ENCODE data around the gene USP40. TPM values are rescaled to one million over a fixed set of nuclear protein-coding genes. Genes with fewer than 3 reads are reported as not detected.
A peak's percentile ranks its signal among the peaks of the same experiment; 100 is the strongest.
"Not testable (repeated sequence)": the region's sequence is repeated elsewhere in the genome, so short reads cannot be mapped to it uniquely, and the experiment has no call there.

The USP40 gene
- total RNA-seq, 1 donor from 2014 or later, result 32.9 TPM

DNA sequence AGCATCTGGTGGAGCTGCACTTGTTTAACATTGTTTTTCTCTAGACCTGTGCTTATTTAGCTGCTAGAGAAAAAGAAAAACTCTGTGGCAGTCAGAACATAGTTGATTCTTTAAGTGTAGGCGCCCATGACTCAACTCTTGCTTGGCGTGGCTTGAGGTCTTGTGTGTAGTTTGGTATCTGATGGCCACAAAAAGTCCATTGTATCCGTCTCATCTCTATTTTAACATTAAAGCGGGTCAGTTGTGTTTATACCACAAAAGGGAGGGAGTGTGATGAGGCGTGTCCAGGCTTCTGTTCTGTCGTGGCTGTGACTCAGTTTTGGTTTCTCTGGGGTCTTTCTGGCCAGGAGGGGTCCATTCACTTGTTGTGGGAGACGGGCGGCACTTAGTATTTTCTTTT lies 26.6 kb upstream of the USP40 start:
- H3K9me3 Mint-ChIP-seq, result peaks cover 12% of the 10 kb centered on the region
- H3K4me3 Mint-ChIP-seq, result no peak overlapping the region
- Histone ChIP-seq H3K27ac (no peak overlapping the region), H3K9me3 (ENCODE audit: low read depth) (no peaks in the 10 kb centered on the region), H3K79me2 (ENCODE audit: low read depth) (no peaks in the 10 kb centered on the region), H4K20me1 (ENCODE audit: low read depth) (no peaks in the 10 kb centered on the region), H3K4me2 (no peak overlapping the region), H3K4me1 (no peaks in the 10 kb centered on the region), H3K9ac (no peak overlapping the region), H3K4me3 (no peak overlapping the region), H2AFZ (replicated peaks) (no peak overlapping the region), H3K36me3 (no peaks in the 10 kb centered on the region), H3K27me3 (no peaks in the 10 kb centered on the region), H3F3A (ENCODE audit: low read depth) (no peaks in the 10 kb centered on the region)
- DNase-seq (ENCODE audit: low spot score), result no peak
- no peaks in the 10 kb centered on the region for H3K36me3 Mint-ChIP-seq
- TF ChIP-seq EZH2phosphoT487 (IDR thresholded peaks at IDR 0.05), result no peak
- TF ChIP-seq, protein P1, sequence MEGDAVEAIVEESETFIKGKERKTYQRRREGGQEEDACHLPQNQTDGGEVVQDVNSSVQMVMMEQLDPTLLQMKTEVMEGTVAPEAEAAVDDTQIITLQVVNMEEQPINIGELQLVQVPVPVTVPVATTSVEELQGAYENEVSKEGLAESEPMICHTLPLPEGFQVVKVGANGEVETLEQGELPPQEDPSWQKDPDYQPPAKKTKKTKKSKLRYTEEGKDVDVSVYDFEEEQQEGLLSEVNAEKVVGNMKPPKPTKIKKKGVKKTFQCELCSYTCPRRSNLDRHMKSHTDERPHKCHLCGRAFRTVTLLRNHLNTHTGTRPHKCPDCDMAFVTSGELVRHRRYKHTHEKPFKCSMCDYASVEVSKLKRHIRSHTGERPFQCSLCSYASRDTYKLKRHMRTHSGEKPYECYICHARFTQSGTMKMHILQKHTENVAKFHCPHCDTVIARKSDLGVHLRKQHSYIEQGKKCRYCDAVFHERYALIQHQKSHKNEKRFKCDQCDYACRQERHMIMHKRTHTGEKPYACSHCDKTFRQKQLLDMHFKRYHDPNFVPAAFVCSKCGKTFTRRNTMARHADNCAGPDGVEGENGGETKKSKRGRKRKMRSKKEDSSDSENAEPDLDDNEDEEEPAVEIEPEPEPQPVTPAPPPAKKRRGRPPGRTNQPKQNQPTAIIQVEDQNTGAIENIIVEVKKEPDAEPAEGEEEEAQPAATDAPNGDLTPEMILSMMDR (IDR thresholded peaks at IDR 0.05), result no peak
- no peak for TF ChIP-seq EZH2 (IDR thresholded peaks at IDR 0.05)
- H3K27me3 Mint-ChIP-seq (ENCODE audit: insufficient read depth, low read depth), result no peaks in the 10 kb centered on the region
- H3K27ac Mint-ChIP-seq, result no peak overlapping the region
- no peaks in the 10 kb centered on the region for H3K4me1 Mint-ChIP-seq

DNA sequence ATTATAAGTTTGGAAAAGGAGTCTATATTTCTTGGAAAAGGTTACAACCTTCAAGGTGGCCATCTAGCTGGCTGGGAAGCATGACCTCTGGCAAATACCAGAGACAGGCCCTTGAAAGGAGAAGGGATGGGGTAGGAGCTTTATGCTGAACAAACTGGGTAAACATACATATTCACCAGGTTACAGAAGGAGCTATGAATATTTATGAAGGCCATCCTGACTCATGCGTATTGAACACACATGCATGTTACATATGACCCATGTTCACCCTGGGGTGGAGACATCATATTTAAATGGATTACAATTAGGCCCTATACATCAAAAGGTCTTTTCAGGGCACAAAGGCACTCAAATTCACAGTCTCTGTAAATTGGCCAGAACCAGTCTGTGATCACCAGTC lies 26.1 kb upstream of the USP40 start:
- not testable (repeated sequence) for H3K9ac ChIP-seq, H3K4me3 Mint-ChIP-seq

DNA sequence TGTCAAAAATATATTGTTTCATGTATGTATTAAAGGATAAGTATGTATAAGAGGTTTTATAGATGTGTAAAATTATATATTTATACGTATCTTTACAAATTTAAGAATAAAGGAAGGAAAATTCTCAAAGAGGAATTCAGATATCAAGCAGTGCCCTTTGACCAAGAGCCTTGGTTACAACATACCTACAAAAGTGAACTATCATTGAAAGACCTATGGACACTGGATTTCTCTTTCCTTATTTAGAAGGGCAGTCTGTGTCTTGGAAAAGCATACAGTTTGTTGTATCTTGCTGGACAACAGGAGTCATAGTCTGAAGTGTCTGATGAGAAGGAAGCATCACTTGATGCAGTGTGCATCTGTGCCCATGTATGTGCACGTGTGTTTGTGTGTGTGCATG lies 21.8 kb upstream of the USP40 start:
- Mint-ChIP-seq H3K27me3 (ENCODE audit: insufficient read depth, low read depth) (peaks cover 5% of the 10 kb centered on the region), H3K36me3 (no peaks in the 10 kb centered on the region), H3K27ac (no peak overlapping the region), H3K4me3 (no peak overlapping the region), H3K4me1 (peaks cover 4% of the 10 kb centered on the region), H3K9me3 (no peaks in the 10 kb centered on the region)
- H3K9ac ChIP-seq, result no peak overlapping the region
- no peak for DNase-seq (ENCODE audit: low spot score)
- no peaks in the 10 kb centered on the region for H3K79me2 ChIP-seq (ENCODE audit: low read depth)
- no peak overlapping the region for H2AFZ ChIP-seq (replicated peaks)
- H3K4me2 ChIP-seq, result no peak overlapping the region
- no peak overlapping the region for H3K27ac ChIP-seq
- no peaks in the 10 kb centered on the region for H4K20me1 ChIP-seq (ENCODE audit: low read depth)
- H3K4me1 ChIP-seq, result no peaks in the 10 kb centered on the region
- TF ChIP-seq EZH2 (IDR thresholded peaks at IDR 0.05), result no peak
- TF ChIP-seq, protein P1 (IDR thresholded peaks at IDR 0.05), result no peak
- no peak overlapping the region for H3K4me3 ChIP-seq
- no peaks in the 10 kb centered on the region for H3K27me3 ChIP-seq
- H3K36me3 ChIP-seq, result no peaks in the 10 kb centered on the region
- H3F3A ChIP-seq (ENCODE audit: low read depth), result no peaks in the 10 kb centered on the region
- H3K9me3 ChIP-seq (ENCODE audit: low read depth), result no peaks in the 10 kb centered on the region

More for the DNA sequence above, 26.1 kb upstream of the USP40 start:
- H3K27ac Mint-ChIP-seq; H3K27me3 ChIP-seq; H3K4me1 ChIP-seq; H3K79me2 ChIP-seq (ENCODE audit: low read depth); H3K4me2 ChIP-seq; H3K27ac ChIP-seq; DNase-seq (ENCODE audit: low spot score); H2AFZ ChIP-seq (replicated peaks); H3K4me1 Mint-ChIP-seq; H3K27me3 Mint-ChIP-seq (ENCODE audit: insufficient read depth, low read depth); H3K9me3 ChIP-seq (ENCODE audit: low read depth); H3K4me3 ChIP-seq; H4K20me1 ChIP-seq (ENCODE audit: low read depth); H3F3A ChIP-seq (ENCODE audit: low read depth); H3K36me3 Mint-ChIP-seq; H3K36me3 ChIP-seq: not testable (repeated sequence)
- H3K9me3 Mint-ChIP-seq, result peaks cover 12% of the 10 kb centered on the region

DNA sequence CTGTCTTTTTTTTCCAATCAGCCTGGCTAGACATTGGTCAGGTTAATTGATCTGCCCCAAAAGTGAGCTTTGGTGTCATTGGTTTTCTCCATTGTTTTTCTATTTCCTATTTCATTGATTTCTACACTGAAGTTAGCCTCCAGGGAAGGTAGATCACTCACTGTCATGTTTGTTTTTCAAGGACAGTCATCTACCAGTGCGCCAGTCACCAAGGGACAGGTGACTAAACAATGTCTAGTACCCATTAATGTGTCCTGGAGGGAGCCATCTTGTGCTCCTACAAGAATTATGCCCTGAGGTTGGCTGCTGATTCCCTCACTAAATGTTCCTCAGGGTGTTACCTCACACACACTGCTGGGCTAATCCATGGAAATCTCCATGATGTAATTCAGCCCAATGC lies 17.6 kb upstream of the USP40 start:
- no peaks in the 10 kb centered on the region for H3K36me3 ChIP-seq
- H3K27ac Mint-ChIP-seq, result no peak overlapping the region
- peaks cover 4% of the 10 kb centered on the region for H3K4me1 Mint-ChIP-seq
- H3K27me3 ChIP-seq, result no peaks in the 10 kb centered on the region
- DNase-seq (ENCODE audit: low spot score), result no peak
- H3K27me3 Mint-ChIP-seq (ENCODE audit: insufficient read depth, low read depth), result peaks cover 5% of the 10 kb centered on the region
- no peaks in the 10 kb centered on the region for H3F3A ChIP-seq (ENCODE audit: low read depth)
- no peak overlapping the region for H2AFZ ChIP-seq (replicated peaks)
- no peak overlapping the region for H3K27ac ChIP-seq
- H3K4me1 ChIP-seq, result no peaks in the 10 kb centered on the region
- TF ChIP-seq, protein P1 (IDR thresholded peaks at IDR 0.05), result no peak
- TF ChIP-seq EZH2 (IDR thresholded peaks at IDR 0.05) (no peak), EZH2phosphoT487 (IDR thresholded peaks at IDR 0.05) (no peak)
- no peak overlapping the region for H3K4me3 ChIP-seq
- H4K20me1 ChIP-seq (ENCODE audit: low read depth), result no peaks in the 10 kb centered on the region
- no peaks in the 10 kb centered on the region for H3K79me2 ChIP-seq (ENCODE audit: low read depth)
- H3K9me3 ChIP-seq (ENCODE audit: low read depth), result no peaks in the 10 kb centered on the region
- no peak overlapping the region for H3K4me2 ChIP-seq
- no peak overlapping the region for H3K9ac ChIP-seq
- no peaks in the 10 kb centered on the region for H3K9me3 Mint-ChIP-seq
- H3K36me3 Mint-ChIP-seq, result no peaks in the 10 kb centered on the region
- H3K4me3 Mint-ChIP-seq, result no peak overlapping the region

DNA sequence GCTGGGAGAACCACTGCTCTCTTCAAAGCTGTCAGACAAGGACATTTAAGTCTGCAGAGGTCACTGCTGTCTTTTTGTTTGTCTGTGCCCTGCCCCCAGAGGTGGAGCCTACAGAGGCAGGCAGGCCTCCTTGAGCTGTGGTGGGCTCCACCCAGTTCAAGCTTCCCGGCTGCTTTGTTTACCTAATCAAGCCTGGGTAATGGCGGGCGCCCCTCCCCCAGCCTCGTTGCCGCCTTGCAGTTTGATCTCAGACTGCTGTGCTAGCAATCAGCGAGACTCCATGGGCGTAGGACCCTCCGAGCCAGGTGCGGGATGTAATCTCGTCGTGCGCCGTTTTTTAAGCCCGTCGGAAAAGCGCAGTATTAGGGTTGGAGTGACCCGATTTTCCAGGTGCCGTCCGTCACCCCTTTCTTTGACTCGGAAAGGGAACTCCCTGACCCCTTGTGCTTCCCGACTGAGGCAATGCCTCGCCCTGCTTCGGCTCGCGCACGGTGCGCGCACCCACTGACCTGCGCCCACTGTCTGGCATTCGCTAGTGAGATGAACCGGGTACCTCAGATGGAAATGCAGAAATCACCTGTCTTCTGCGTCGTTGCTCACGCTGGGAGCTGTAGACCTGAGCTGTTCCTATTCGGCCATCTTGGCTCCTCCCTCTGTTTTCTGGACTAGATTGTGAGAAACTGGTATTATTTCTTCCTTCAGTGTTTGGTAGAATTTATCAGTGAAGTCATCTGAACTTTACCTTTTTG lies 16.8 kb upstream of the USP40 start:
- not testable (repeated sequence) for H3K9ac ChIP-seq; H3K36me3 ChIP-seq; H3K27ac ChIP-seq; H3K79me2 ChIP-seq (ENCODE audit: low read depth); H3K4me1 Mint-ChIP-seq; H3K27me3 ChIP-seq; H3K4me3 ChIP-seq; DNase-seq (ENCODE audit: low spot score); H4K20me1 ChIP-seq (ENCODE audit: low read depth); H3K9me3 ChIP-seq (ENCODE audit: low read depth); H3K4me1 ChIP-seq; H3F3A ChIP-seq (ENCODE audit: low read depth); H3K4me3 Mint-ChIP-seq; H3K36me3 Mint-ChIP-seq; H3K27me3 Mint-ChIP-seq (ENCODE audit: insufficient read depth, low read depth); H3K9me3 Mint-ChIP-seq
- H3K4me2 ChIP-seq, result peak overlapping the region; percentile 38
- peak overlapping the region; percentile 73 for H2AFZ ChIP-seq (replicated peaks)
- H3K27ac Mint-ChIP-seq, result peak overlapping the region; percentile 77

DNA sequence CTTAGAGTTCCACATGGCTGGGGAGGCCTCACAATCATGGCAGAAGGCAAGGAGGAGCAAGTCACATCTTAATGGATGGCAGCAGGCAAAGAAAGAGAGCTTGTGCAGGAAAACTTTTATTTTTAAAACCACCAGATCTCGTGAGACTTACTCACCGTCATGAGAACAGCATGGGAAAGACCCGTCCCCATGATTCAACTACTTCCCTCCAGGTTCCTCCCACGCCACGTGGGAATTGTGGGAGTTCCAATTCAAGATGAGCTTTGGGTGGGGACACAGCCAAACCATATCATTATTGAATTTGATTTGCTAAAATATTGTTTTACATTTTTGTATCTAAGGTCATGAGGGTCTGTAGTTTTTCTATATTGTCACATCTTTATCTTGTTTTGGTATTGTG lies 10.8 kb upstream of the USP40 start:
- not testable (repeated sequence) for H3K4me2 ChIP-seq; H3K9me3 Mint-ChIP-seq; H3K27ac ChIP-seq; DNase-seq (ENCODE audit: low spot score); H3K27me3 Mint-ChIP-seq (ENCODE audit: insufficient read depth, low read depth); H3K4me3 ChIP-seq; H3K36me3 Mint-ChIP-seq; H2AFZ ChIP-seq (replicated peaks); H3K27me3 ChIP-seq; H3K9ac ChIP-seq; H3K36me3 ChIP-seq; H3K27ac Mint-ChIP-seq; H3F3A ChIP-seq (ENCODE audit: low read depth); H3K4me1 Mint-ChIP-seq; H3K79me2 ChIP-seq (ENCODE audit: low read depth); H4K20me1 ChIP-seq (ENCODE audit: low read depth); H3K4me3 Mint-ChIP-seq; H3K9me3 ChIP-seq (ENCODE audit: low read depth); H3K4me1 ChIP-seq
